Subcutaneous abdominal adipose tissue (tissue), 5 donors: ENCODE data around the gene AFF4.
"Not testable (repeated sequence)": the region's sequence is repeated elsewhere in the genome, so short reads cannot be mapped to it uniquely, and the experiment has no call there.

Experiments used
- H3K27ac ChIP-seq: one replicate; pipeline ENCODE4 v1.7.0; 2013; ENCODE audit warnings: low read depth, mild to moderate bottlenecking, inconsistent platforms, low read length, moderate library complexity
- H3K27me3 ChIP-seq, 5 donors: one replicate each; pipeline ENCODE4 v1.7.0; 2013; ENCODE audit warnings: low read length in 5 of 5, inconsistent platforms in 1 of 5; ENCODE audit not compliant: control insufficient read depth in 5 of 5, insufficient read depth in 4 of 5
- H3K36me3 ChIP-seq, 5 donors: one replicate each; pipeline ENCODE4 v1.7.0; 2013; ENCODE audit warnings: low read length in 5 of 5; ENCODE audit not compliant: control insufficient read depth in 5 of 5, insufficient read depth in 5 of 5
- H3K4me1 ChIP-seq, 5 donors: one replicate each; pipeline ENCODE4 v1.7.0; 2013; ENCODE audit warnings: low read length in 5 of 5, mild to moderate bottlenecking in 3 of 5, moderate library complexity in 1 of 5; ENCODE audit not compliant: control insufficient read depth in 5 of 5, insufficient read depth in 5 of 5
- H3K4me3 ChIP-seq, 5 donors: one replicate each; pipeline ENCODE4 v1.7.0; 2013; ENCODE audit warnings: low read length in 5 of 5, low read depth in 1 of 5
- H3K9ac ChIP-seq, 5 donors: one replicate each; pipeline ENCODE4 v1.7.0; 2013; ENCODE audit warnings: low read length in 5 of 5, mild to moderate bottlenecking in 4 of 5, moderate library complexity in 3 of 5
- H3K9me3 ChIP-seq, 5 donors: one replicate each; pipeline ENCODE4 v1.7.0; 2013; ENCODE audit warnings: low read length in 5 of 5; ENCODE audit not compliant: control insufficient read depth in 5 of 5
- donor health status: healthy.
- donor health status: healthy.
- donor health status: healthy.
- donor health status: healthy.
- donor health status: healthy.

AFF4 gene

DNA sequence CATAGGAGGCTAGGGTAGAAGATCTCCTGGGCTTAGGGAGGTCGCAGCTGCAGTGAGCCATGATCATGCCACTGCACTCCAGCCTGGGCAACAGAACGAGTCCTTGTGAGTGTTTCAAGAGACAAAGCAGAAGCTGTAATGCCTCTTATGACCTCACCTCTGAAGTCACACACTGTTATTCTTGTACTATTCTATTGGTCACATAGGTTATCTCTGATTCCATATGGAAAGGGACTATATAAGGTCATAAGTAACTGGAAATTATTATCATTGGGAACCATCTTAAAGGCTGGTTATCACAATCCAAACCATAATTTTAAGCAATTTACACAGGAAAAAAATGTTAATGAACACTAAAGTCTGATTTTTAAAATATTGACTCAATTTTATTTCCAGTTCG lies 17.9 kb upstream of the AFF4 start:
- no peak overlapping the region for H3K9ac ChIP-seq
- no peaks in the 10 kb centered on the region for H3K4me1 ChIP-seq
- no peaks in the 10 kb centered on the region for H3K27me3 ChIP-seq
- H3K36me3 ChIP-seq: no peaks in the 10 kb centered on the region
- H3K9me3 ChIP-seq: peaks cover 0 to 4% (median 0%) of the 10 kb centered on the region in 5 donors
- no peak overlapping the region for H3K27ac ChIP-seq
- H3K4me3 ChIP-seq: no peak overlapping the region

- no peak overlapping the region for H3K4me3 ChIP-seq
Measured at GRCh38 chr5:132979976-132980375, 16.5 kb upstream of the AFF4 start.

DNA sequence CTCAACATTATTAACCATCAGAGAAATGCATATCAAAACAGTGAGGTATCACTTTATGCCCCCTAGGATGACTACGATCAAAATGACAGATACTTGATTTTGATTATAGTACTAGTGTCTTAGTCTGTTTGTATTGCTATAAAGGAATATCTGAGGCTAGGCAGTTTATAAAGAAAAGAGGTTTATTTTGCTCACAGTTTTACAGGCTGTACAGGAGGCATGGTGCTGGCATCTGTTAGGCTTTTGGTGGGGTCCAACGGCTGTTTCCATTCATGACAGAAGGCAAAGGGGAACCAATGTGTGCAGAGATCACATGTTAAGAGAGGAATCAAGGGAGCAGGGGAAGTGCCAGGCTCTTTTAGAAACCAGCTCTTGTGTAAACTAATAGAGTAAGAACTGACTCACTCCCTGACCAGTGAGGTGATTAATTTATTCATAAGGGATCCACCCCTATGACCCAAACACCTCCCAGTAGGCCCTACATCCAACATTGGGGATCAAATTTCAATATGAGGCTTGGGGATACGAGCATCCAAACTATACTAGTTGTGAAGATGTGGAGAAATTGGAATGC lies 16.0 kb upstream of the AFF4 start:
- peaks cover 0 to 4% (median 0%) of the 10 kb centered on the region in 5 donors for H3K9me3 ChIP-seq
- H3K4me1 ChIP-seq: no peaks in the 10 kb centered on the region
- H3K4me3 ChIP-seq: no peak overlapping the region
- H3K9ac ChIP-seq: no peak overlapping the region
- no peak overlapping the region for H3K27ac ChIP-seq
- no peaks in the 10 kb centered on the region for H3K36me3 ChIP-seq
- H3K27me3 ChIP-seq: no peaks in the 10 kb centered on the region

More at GRCh38 chr5:132979976-132980375, 16.5 kb upstream of the AFF4 start:
- Histone ChIP-seq H3K27me3 (no peaks in the 10 kb centered on the region), H3K9me3 (peaks cover 0 to 4% (median 0%) of the 10 kb centered on the region in 5 donors), H3K36me3 (no peaks in the 10 kb centered on the region), H3K4me1 (no peaks in the 10 kb centered on the region), H3K27ac (no peak overlapping the region), H3K9ac (no peak overlapping the region)

GRCh38 chr5:132976852-132977251 lies 13.4 kb upstream of the AFF4 start:
- no peaks in the 10 kb centered on the region for H3K36me3 ChIP-seq
- H3K27ac ChIP-seq: no peak overlapping the region
- no peaks in the 10 kb centered on the region for H3K4me1 ChIP-seq
- no peak overlapping the region for H3K4me3 ChIP-seq
- no peak overlapping the region for H3K9ac ChIP-seq
- H3K9me3 ChIP-seq: peaks cover 0 to 4% (median 0%) of the 10 kb centered on the region in 5 donors
- no peaks in the 10 kb centered on the region for H3K27me3 ChIP-seq

GRCh38 chr5:132972436-132972828 lies 9.0 kb upstream of the AFF4 start:
- not testable (repeated sequence) for H3K9me3 ChIP-seq, H3K9ac ChIP-seq, H3K4me3 ChIP-seq, H3K4me1 ChIP-seq, H3K27ac ChIP-seq, H3K36me3 ChIP-seq, H3K27me3 ChIP-seq

GRCh38 chr5:132971483-132972435 lies 8.3 kb upstream of the AFF4 start:
- Histone ChIP-seq H3K9ac (no peak overlapping the region), H3K27ac (no peak overlapping the region), H3K9me3 (peaks cover 0 to under 1% (median 0%) of the 10 kb centered on the region in 5 donors), H3K36me3 (no peaks in the 10 kb centered on the region), H3K27me3 (no peaks in the 10 kb centered on the region), H3K4me3 (no peak overlapping the region), H3K4me1 (no peaks in the 10 kb centered on the region)

GRCh38 chr5:132965120-132965519 lies 1.7 kb upstream of the AFF4 start:
- Histone ChIP-seq H3K4me1 (peaks cover 0 to 27% (median 24%) of the 10 kb centered on the region in 5 donors), H3K4me3 (no peak overlapping the region), H3K9me3 (no peaks in the 10 kb centered on the region), H3K36me3 (no peaks in the 10 kb centered on the region), H3K9ac (no peak overlapping the region), H3K27me3 (no peaks in the 10 kb centered on the region), H3K27ac (no peak overlapping the region)

- Histone ChIP-seq H3K36me3 (no peaks in the 10 kb centered on the region), H3K4me3 (peak overlapping the region; percentile 56 to 93 (median 74)), H3K27ac (peak overlapping the region; percentile 97), H3K4me1 (peaks cover 0 to 34% (median 27%) of the 10 kb centered on the region in 5 donors), H3K9ac (peak overlapping the region; percentile 70 to 99 (median 95)), H3K27me3 (no peaks in the 10 kb centered on the region), H3K9me3 (no peaks in the 10 kb centered on the region)
Measured at GRCh38 chr5:132962429-132963021, 909 bp downstream of the AFF4 start.

DNA sequence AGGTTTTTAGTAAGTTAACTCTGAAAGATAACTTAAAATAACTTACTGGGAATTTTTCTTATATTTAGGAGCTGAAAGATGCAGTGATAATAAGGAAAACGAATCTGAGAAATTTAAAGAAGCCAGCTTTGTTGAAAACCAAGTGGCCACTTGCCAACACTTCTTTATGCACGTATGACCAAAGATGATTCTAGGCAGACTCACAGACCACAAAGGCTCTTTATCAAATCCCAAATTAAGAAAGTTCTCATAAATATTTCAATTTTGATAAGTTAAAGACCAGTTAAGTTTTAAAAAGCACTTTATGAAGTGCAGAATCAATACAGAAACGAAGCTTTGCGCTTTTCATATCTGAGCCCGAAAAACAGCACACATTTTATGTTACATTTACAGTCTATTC lies 1.5 kb downstream of the AFF4 start:
- Histone ChIP-seq H3K9ac (peak overlapping the region; percentile 70 to 99 (median 95)), H3K27me3 (no peaks in the 10 kb centered on the region), H3K4me3 (peak overlapping the region; percentile 56 to 93 (median 74)), H3K36me3 (no peaks in the 10 kb centered on the region), H3K27ac (peak overlapping the region; percentile 97), H3K4me1 (peaks cover 0 to 34% (median 27%) of the 10 kb centered on the region in 5 donors), H3K9me3 (no peaks in the 10 kb centered on the region)
